Natural killer cell (primary cell): ENCODE data around the gene RAB33B. TPM values are rescaled to one million over a fixed set of nuclear protein-coding genes. Genes with fewer than 3 reads are reported as not detected.

Experiments
- ATAC-seq, 3 donors: fragments of 150-1000 bp in 2 of 3; fragments of 200-7000 bp in 1 of 3; cut with Tn5 transposase; 1 replicate in 1 of 3; 2 replicates in 2 of 3; pipeline ENCODE4 v1.10.0; 2021; ENCODE audit warnings: mild to moderate bottlenecking in 2 of 3, moderate library complexity in 2 of 3
- DNase-seq, 2 donors: peaks; one replicate each; pipeline versions ENCODE4 v3.0.0 to v3.0.0-alpha.2; 2013 to 2021; ENCODE audit warnings: mixed read lengths in 1 of 2
- H3K27ac ChIP-seq: one replicate; pipeline ENCODE4 v1.5.1; 2013; ENCODE audit warnings: mild to moderate bottlenecking, low read length
- H3K27me3 ChIP-seq: one replicate; pipeline ENCODE4 v1.6.1; 2013; ENCODE audit warnings: low read length; ENCODE audit not compliant: control insufficient read depth, insufficient read depth
- H3K36me3 ChIP-seq: one replicate; pipeline ENCODE4 v1.6.1; 2013; ENCODE audit warnings: low read length; ENCODE audit not compliant: control insufficient read depth, insufficient read depth
- H3K4me1 ChIP-seq: one replicate; pipeline ENCODE4 v1.6.1; 2013; ENCODE audit warnings: low read length; ENCODE audit not compliant: control insufficient read depth, insufficient read depth
- H3K4me3 ChIP-seq: one replicate; pipeline ENCODE4 v1.5.1; 2013; ENCODE audit warnings: low read length
- H3K9me3 ChIP-seq: one replicate; pipeline ENCODE4 v1.6.1; 2013; ENCODE audit warnings: low read length; ENCODE audit not compliant: control insufficient read depth, insufficient read depth
- H3K27ac Mint-ChIP-seq, 2 donors: one replicate each; pipeline ENCODE4 v1.8.0; 2022; ENCODE audit warnings: mild to moderate bottlenecking in 2 of 2, mixed read lengths in 2 of 2, moderate library complexity in 1 of 2
- H3K27me3 Mint-ChIP-seq, 2 donors: one replicate each; pipeline ENCODE4 v1.8.0; 2022; ENCODE audit warnings: low read depth in 2 of 2, mixed read lengths in 2 of 2
- H3K36me3 Mint-ChIP-seq: one replicate; pipeline ENCODE4 v1.8.0; 2022; ENCODE audit warnings: mixed read lengths
- H3K4me1 Mint-ChIP-seq, 2 donors: one replicate each; pipeline ENCODE4 v1.8.0; 2022; ENCODE audit warnings: mixed read lengths in 2 of 2
- H3K4me3 Mint-ChIP-seq: one replicate; pipeline ENCODE4 v1.8.0; 2022; ENCODE audit warnings: mild to moderate bottlenecking, moderate library complexity, mixed read lengths
- H3K9me3 Mint-ChIP-seq, 2 donors: one replicate each; pipeline ENCODE4 v1.8.0; 2022; ENCODE audit warnings: mixed read lengths in 2 of 2
- WGBS: methylation state at CpG from one replicate; pipeline ENCODE4 v1.1.7; 2013; ENCODE audit warnings: missing lambda C conversion rate; ENCODE audit not compliant: insufficient coverage; 5-methylcytosine and 5-hydroxymethylcytosine counted together
- intact Hi-C: fragments of 100-400 bp; cut with micrococcal nuclease; formaldehyde crosslinking; loops from one replicate; pipeline ENCODE4 v1.14.2; 2022
- total RNA-seq, 4 donors: library from RNA; stranded (reverse); fragments of 120-200 nt in 1 of 4; gene quantifications; one replicate each; pipeline versions ENCODE4 v1.2.3 to v1.2.4, GENCODE V29; 2013 to 2022
- TF ChIP-seq, protein P1 (sequence below): fragments of 200-600 bp; IDR thresholded peaks from one replicate; pipeline ENCODE4 v1.8.0; 2022; ENCODE audit warnings: antibody characterized with exemption

The RAB33B gene
- total RNA-seq, 3 donors from 2014 or later (not counting 1 experiment from before 2014, with no cell fraction given) = 7.8 to 12.9 (median 10.5) TPM

DNA sequence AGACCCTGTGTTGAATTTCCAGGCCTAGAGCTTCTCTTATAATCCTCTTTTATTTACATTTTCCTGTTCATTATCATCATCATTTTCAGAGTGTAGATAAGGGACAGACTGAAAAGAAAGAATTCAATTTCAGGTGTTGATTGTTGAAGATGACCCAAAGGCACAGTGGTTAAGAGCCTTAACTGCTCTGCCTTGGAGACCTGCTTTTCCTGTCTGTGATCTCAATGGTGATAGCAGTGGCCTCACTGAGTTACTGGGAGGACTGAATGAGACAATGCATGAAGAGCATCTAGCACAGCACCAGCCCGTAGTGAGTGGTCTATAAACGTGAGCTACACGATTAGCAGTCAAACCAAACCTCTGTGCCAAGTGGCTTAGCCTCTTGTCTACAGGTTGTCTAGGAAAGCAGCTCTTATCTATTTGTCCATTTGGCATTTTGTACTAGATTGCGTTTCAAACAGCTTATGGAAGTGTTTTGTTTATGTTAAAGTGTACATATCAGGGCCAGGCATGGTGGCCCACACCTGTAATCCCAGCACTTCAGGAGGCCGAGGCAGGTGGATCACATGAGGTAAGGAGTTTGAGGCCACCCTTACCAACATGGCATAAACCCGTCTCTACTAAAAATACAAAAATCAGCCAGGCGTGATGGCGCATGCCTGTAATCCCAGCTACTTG, 60.6 kb downstream of the RAB33B start:
- H3K36me3 Mint-ChIP-seq = no peaks in the 10 kb centered on the region

DNA sequence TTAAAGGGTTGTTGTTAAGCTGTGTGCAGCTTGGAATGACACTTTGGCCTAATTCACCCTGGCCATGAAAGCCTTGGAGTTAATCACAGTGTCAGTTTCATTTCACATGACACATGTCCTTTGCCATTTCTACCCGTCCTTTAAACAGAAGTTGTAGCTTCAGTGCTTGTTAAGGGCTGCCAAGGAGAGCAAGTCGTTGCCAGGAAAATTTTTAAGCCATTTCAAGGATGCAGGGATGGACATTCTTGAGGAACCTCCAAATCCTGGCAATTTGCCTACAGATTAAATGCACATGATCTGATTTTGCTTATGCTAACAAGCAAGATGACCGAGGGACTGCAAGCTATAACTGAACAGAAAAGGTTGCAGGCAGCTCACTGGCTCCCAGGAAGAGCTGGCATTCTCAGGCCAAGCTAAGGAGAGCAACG, 61.6 kb downstream of the RAB33B start:
- Mint-ChIP-seq H3K4me1 (no peaks in the 10 kb centered on the region), H3K27me3 (no peaks in the 10 kb centered on the region), H3K9me3 (no peaks in the 10 kb centered on the region), H3K27ac (no peak overlapping the region), H3K4me3 (no peak overlapping the region), H3K36me3 (no peaks in the 10 kb centered on the region)
- no peaks in the 10 kb centered on the region for H3K9me3 ChIP-seq
- no peaks in the 10 kb centered on the region for H3K4me1 ChIP-seq
- no peak overlapping the region for H3K4me3 ChIP-seq
- TF ChIP-seq, protein P1, sequence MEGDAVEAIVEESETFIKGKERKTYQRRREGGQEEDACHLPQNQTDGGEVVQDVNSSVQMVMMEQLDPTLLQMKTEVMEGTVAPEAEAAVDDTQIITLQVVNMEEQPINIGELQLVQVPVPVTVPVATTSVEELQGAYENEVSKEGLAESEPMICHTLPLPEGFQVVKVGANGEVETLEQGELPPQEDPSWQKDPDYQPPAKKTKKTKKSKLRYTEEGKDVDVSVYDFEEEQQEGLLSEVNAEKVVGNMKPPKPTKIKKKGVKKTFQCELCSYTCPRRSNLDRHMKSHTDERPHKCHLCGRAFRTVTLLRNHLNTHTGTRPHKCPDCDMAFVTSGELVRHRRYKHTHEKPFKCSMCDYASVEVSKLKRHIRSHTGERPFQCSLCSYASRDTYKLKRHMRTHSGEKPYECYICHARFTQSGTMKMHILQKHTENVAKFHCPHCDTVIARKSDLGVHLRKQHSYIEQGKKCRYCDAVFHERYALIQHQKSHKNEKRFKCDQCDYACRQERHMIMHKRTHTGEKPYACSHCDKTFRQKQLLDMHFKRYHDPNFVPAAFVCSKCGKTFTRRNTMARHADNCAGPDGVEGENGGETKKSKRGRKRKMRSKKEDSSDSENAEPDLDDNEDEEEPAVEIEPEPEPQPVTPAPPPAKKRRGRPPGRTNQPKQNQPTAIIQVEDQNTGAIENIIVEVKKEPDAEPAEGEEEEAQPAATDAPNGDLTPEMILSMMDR = no peak
- WGBS = 95% methylated on average over 3 of the region's 4 CpGs
- no peak for ATAC-seq
- no peaks in the 10 kb centered on the region for H3K27me3 ChIP-seq
- intact Hi-C loops = no loop called here
- no peak for DNase-seq
- peaks cover 4% of the 10 kb centered on the region for H3K36me3 ChIP-seq
- H3K27ac ChIP-seq = no peak overlapping the region

More for the DNA sequence above, 60.6 kb downstream of the RAB33B start:
- no peaks in the 10 kb centered on the region for H3K9me3 Mint-ChIP-seq
- H3K27ac Mint-ChIP-seq = no peak overlapping the region
- no peaks in the 10 kb centered on the region for H3K27me3 Mint-ChIP-seq
- no peak overlapping the region for H3K4me3 ChIP-seq
- WGBS = 90% methylated on average over 7 of the region's 8 CpGs
- no peaks in the 10 kb centered on the region for H3K4me1 Mint-ChIP-seq
- H3K4me3 Mint-ChIP-seq = no peak overlapping the region
- no peak for ATAC-seq
- no peak overlapping the region for H3K27ac ChIP-seq
- H3K27me3 ChIP-seq = no peaks in the 10 kb centered on the region
- TF ChIP-seq, protein P1 = no peak
- intact Hi-C loops = no loop called here
- H3K9me3 ChIP-seq = no peaks in the 10 kb centered on the region
- DNase-seq = no peak
- no peaks in the 10 kb centered on the region for H3K4me1 ChIP-seq
- H3K36me3 ChIP-seq = no peaks in the 10 kb centered on the region

DNA sequence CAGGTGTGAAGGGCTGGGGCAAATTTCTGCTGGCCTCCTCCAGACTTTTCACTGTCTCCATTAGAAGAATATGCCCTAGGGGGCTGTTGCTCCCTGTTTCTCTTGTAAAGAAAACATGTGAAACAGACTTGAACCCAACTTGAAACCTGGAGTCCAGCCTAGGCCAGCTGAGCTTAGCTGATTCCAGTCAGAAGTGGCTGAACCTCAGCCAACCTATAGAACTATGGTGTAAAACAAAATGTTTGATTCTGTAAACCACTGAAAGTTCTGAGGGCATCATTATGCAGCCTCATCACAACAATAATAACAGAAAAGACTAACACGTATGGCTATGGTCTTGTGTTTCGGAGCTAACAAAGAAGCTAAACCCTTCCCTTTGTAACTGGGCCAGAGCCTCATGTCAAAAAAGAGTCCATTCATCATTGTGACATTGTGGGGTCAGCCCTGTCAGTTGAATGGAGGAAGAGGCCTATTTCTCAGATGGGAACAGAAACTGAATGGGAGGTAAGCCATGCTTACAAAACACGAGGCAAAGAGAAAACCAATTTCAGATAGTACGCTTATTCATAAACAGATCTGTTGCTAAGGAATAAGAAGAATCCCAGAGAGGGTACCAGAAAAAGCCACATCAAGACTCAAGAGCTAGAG, 68.0 kb downstream of the RAB33B start:
- Histone ChIP-seq H3K4me1 (peaks cover 27% of the 10 kb centered on the region), H3K4me3 (no peak overlapping the region), H3K9me3 (no peaks in the 10 kb centered on the region), H3K27ac (no peak overlapping the region), H3K36me3 (peaks cover 4% of the 10 kb centered on the region), H3K27me3 (no peaks in the 10 kb centered on the region)
- no peak overlapping the region for H3K27ac Mint-ChIP-seq
- no peak overlapping the region for H3K4me3 Mint-ChIP-seq
- intact Hi-C loops = no loop called here
- 76% methylated on average over 4 of the region's 4 CpGs for WGBS
- TF ChIP-seq, protein P1 = no peak
- ATAC-seq (no peak), DNase-seq (no peak)
- H3K4me1 Mint-ChIP-seq = peaks cover 19 to 29% of the 10 kb centered on the region in 2 donors
- no peaks in the 10 kb centered on the region for H3K27me3 Mint-ChIP-seq
- no peaks in the 10 kb centered on the region for H3K9me3 Mint-ChIP-seq
- no peaks in the 10 kb centered on the region for H3K36me3 Mint-ChIP-seq
